Measurements from ENCODE around the gene LIPT2. TPM values are rescaled to one million over a fixed set of nuclear protein-coding genes. Genes with fewer than 3 reads are reported as not detected.
"Not testable (repeated sequence)": the region's sequence is repeated elsewhere in the genome, so short reads cannot be mapped to it uniquely, and the experiment has no call there.

The LIPT2 gene
- total and polyA plus RNA-seq, 8 donors: 1.8 to 6.3 (median 4.7) TPM

DNA sequence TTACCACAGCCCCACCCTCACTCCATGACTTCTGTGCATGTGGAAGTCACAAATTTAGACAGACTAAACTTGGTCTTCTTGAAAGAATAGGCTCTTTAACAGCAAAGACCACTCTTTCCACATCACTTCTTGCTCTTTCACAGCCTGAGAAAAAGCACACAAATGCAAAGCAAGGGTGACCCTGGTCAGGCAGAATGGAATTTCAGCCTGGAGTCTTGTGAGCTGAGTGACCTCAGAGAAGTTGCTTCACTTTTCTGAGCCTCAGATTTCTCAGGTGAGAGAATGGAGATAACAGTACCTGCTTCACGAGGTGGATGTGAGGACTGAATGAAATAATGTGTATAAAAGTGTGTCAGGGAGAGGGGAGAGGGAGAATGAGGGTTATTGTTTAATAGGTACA lies 26.8 kb upstream of the LIPT2 start:
- ATAC-seq: no peak
- H3K4me1 ChIP-seq: no peaks in the 10 kb centered on the region
- H3K36me3 ChIP-seq: no peaks in the 10 kb centered on the region
- H3K4me3 ChIP-seq: no peak overlapping the region
- TF ChIP-seq, protein P1, sequence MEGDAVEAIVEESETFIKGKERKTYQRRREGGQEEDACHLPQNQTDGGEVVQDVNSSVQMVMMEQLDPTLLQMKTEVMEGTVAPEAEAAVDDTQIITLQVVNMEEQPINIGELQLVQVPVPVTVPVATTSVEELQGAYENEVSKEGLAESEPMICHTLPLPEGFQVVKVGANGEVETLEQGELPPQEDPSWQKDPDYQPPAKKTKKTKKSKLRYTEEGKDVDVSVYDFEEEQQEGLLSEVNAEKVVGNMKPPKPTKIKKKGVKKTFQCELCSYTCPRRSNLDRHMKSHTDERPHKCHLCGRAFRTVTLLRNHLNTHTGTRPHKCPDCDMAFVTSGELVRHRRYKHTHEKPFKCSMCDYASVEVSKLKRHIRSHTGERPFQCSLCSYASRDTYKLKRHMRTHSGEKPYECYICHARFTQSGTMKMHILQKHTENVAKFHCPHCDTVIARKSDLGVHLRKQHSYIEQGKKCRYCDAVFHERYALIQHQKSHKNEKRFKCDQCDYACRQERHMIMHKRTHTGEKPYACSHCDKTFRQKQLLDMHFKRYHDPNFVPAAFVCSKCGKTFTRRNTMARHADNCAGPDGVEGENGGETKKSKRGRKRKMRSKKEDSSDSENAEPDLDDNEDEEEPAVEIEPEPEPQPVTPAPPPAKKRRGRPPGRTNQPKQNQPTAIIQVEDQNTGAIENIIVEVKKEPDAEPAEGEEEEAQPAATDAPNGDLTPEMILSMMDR (IDR thresholded peaks at IDR 0.05): no peak
- H3K27ac ChIP-seq: no peak overlapping the region
- H3K9me3 ChIP-seq: no peaks in the 10 kb centered on the region
- H3K27me3 ChIP-seq: no peaks in the 10 kb centered on the region
- no peak for DNase-seq
- intact Hi-C loops (cut with DNase I): no loop called here

DNA sequence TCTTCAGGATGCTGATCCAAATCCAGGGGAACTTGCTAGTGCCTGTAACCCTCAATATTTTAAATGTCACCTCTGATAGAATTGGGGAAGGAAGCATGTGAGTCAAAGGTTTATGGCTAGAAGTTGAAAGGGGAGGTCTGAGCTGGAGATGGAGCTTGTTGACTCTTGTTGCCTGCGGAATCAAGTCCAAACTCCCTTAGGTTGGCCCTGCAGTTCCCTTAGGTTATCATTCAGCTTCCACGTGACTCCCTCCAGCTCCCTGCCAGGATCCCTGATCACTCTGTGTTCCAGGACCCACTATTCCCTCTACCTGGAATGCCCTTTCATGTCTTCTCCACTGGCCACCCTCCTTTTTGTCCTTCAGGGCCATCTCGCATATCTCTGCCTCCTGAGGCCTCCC lies 26.2 kb upstream of the LIPT2 start:
- Histone ChIP-seq H3K36me3 (no peaks in the 10 kb centered on the region), H3K27me3 (no peaks in the 10 kb centered on the region), H3K27ac (no peak overlapping the region), H3K4me3 (no peak overlapping the region), H3K4me1 (no peaks in the 10 kb centered on the region), H3K9me3 (no peaks in the 10 kb centered on the region)
- DNase-seq (no peak), ATAC-seq (no peak)
- intact Hi-C loops (cut with DNase I): no loop called here
- TF ChIP-seq, protein P1 (IDR thresholded peaks at IDR 0.05): no peak

DNA sequence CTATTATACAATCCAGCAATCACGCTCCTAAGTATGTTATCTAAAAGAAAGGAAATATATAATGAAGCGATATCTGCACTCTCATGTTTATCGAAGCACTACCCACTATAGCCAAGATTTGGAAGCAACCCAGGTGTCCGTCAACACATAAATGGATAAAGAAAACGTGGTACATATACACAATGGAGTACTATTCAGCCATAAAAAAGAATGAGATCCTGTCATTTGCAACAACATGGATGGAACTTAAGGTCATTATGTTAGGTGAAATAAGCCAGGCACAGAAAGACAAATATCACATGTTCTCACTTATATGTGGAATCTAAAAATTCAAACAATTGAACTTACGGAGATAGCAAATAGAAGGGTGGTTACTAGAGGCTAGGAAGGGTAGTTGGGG lies 24.1 kb upstream of the LIPT2 start:
- intact Hi-C loops (cut with DNase I); H3K27ac ChIP-seq; H3K27me3 ChIP-seq; H3K36me3 ChIP-seq; H3K4me3 ChIP-seq; DNase-seq; ATAC-seq; H3K4me1 ChIP-seq; H3K9me3 ChIP-seq: not testable (repeated sequence)

DNA sequence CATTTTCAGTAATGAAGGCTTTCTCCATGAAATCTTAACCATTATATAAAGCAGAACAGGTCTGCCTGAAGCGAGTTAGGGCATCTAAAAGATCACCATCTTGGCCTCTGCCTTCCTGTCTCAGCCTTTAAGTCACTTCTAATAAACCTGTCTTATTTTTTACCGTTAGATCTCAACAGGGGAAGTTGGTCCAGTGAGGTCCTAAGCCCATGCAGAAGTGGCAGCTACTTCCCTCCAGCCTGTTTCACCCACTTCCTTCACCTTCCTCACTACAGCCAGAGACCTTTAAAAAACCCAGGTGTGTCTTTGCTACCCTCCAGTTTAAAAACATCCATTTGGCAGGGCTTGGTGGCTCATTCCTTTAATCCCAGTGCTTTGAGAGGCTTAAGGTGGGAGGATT lies 14.1 kb upstream of the LIPT2 start:
- Histone ChIP-seq H3K9me3 (peaks cover 0 to 7% of the 10 kb centered on the region in 2 donors), H3K4me1 (no peaks in the 10 kb centered on the region), H3K27me3 (no peaks in the 10 kb centered on the region), H3K27ac (no peak overlapping the region), H3K36me3 (no peaks in the 10 kb centered on the region), H3K4me3 (no peak overlapping the region)
- ATAC-seq (no peak), DNase-seq (no peak)
- intact Hi-C loops (cut with DNase I): no loop called here
- TF ChIP-seq, protein P1 (IDR thresholded peaks at IDR 0.05): no peak

DNA sequence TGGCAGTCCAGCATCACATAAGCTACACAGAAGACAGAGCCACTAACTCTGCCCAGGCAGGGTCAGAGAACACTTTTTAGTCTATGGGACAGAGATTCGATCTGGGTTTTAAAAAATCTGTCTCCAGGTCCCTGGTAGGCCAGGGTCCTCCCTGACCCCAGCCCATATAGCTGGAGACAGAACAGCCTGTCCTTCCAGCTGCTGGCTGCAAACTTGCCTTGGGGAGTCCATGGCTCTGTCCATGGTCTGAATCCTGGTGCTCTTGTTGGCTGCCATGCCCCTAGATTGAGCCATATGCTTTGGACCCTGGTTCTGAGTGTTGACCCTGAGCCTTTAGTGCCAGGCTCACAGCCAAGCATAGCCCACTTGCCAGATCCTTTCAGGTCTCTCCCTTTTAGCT lies 13.3 kb upstream of the LIPT2 start:
- H3K36me3 ChIP-seq: no peaks in the 10 kb centered on the region
- DNase-seq (no peak), ATAC-seq (no peak)
- H3K27me3 ChIP-seq: no peaks in the 10 kb centered on the region
- intact Hi-C loops (cut with DNase I): no loop called here
- peaks cover 0 to 11% of the 10 kb centered on the region in 2 donors for H3K9me3 ChIP-seq
- TF ChIP-seq, protein P1 (IDR thresholded peaks at IDR 0.05): no peak
- no peak overlapping the region for H3K4me3 ChIP-seq
- H3K27ac ChIP-seq: no peak overlapping the region
- no peaks in the 10 kb centered on the region for H3K4me1 ChIP-seq

DNA sequence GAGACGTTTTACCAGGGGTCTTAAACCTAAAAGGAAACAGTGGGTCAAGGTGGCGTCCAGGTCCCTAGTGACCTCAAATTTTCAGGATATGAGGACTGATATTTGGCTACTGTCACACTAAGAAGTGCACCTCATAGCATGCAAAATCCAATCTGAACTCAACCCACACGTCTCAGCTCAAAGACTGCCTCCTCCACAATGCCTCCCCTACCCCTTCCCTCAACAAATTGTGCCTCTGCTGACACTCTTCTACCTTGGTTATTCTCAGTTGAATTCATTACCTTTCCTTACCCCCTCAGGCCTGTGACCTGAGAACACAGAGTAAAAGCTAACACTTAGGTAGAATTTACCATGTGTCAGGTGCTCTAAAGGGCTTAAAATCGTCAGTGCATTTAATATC lies 12.4 kb upstream of the LIPT2 start:
- DNase-seq: no peak

More for the DNA sequence above, 12.4 kb upstream of the LIPT2 start:
- Histone ChIP-seq H3K36me3 (no peaks in the 10 kb centered on the region), H3K27me3 (no peaks in the 10 kb centered on the region), H3K27ac (no peak overlapping the region), H3K4me1 (no peaks in the 10 kb centered on the region), H3K9me3 (peaks cover 0 to 11% of the 10 kb centered on the region in 2 donors), H3K4me3 (no peak overlapping the region)
- no peak for ATAC-seq
- TF ChIP-seq, protein P1 (IDR thresholded peaks at IDR 0.05): no peak
- intact Hi-C loops (cut with DNase I): no loop called here
